H1 (cell line): ENCODE data around the gene SLC1A2. TPM values are rescaled to one million over a fixed set of nuclear protein-coding genes. Genes with fewer than 3 reads are reported as not detected.

Experiments used
- BCL11A ChIP-seq, 2 experiments: IDR thresholded peaks; one replicate each; pipeline ENCODE4 v1.6.1; 2011; ENCODE audit warnings: low read depth in 2 of 2, low read length in 2 of 2, mild to moderate bottlenecking in 2 of 2
- HDAC6 ChIP-seq: IDR thresholded peaks from one replicate; pipeline ENCODE4 v1.7.1; 2012; ENCODE audit warnings: low read depth, mild to moderate bottlenecking, inconsistent platforms, low read length, moderate library complexity
- RAD21 ChIP-seq, 2 experiments: IDR thresholded peaks in 1 of 2; conservative IDR thresholded peaks in 1 of 2; 2 replicates each; pipeline ENCODE4 v1.6.1; 2011; ENCODE audit warnings: low read depth in 2 of 2, low read length in 2 of 2, improper control_type of control experiment in 1 of 2, inconsistent platforms in 1 of 2, mild to moderate bottlenecking in 1 of 2, moderate library complexity in 1 of 2
- RBBP5 ChIP-seq: IDR thresholded peaks from 2 replicates; pipeline ENCODE4 v1.7.1; 2012; ENCODE audit warnings: low read depth, mild to moderate bottlenecking, inconsistent platforms, low read length, moderate library complexity, borderline replicate concordance
- SP1 ChIP-seq: IDR thresholded peaks from 2 replicates; pipeline ENCODE4 v1.6.1; 2011; ENCODE audit warnings: low read depth, low read length
- SP4 ChIP-seq: IDR thresholded peaks from 2 replicates; pipeline ENCODE4 v1.6.1; 2012; ENCODE audit warnings: low read length, inconsistent platforms
- TAF1 ChIP-seq: IDR thresholded peaks from 2 replicates; pipeline ENCODE4 v1.6.1; 2011; ENCODE audit warnings: mild to moderate bottlenecking, low read depth, low read length
- ZNF274 ChIP-seq: IDR thresholded peaks from 2 replicates; pipeline ENCODE4 v1.7.0; 2012; ENCODE audit warnings: low read length, borderline replicate concordance; ENCODE audit errors: extremely low read depth
- polyA plus RNA-seq, 7 experiments: library from polyadenylated mRNA; depleted of rRNA in 3 of 7; stranded (reverse) in 5 of 7; unstranded in 2 of 7; fragments of >200 nt in 5 of 7; fragments of 200-250 nt in 2 of 7; gene quantifications; 1 replicate in 5 of 7; 2 replicates in 1 of 7; 4 replicates in 1 of 7; pipeline versions ENCODE4 v1.2.1 to v1.2.3, GENCODE V29; 2011 to 2013; ENCODE audit warnings: missing spikeins in 2 of 7, mixed read lengths in 2 of 7
- total RNA-seq: library from RNA; stranded (reverse); fragmentation: NEBNext Ultra II Directional; extraction: Animal tissue kit (Norgen Biotek cat#: 25700); gene quantifications from 2 replicates; pipeline ENCODE4 v1.2.1, GENCODE V29; 2021
- TF ChIP-seq, protein P1 (sequence below): fragments of 300-600 bp; sonication (generic); IDR thresholded peaks from 2 replicates; pipeline ENCODE4 v1.7.1; 2012; ENCODE audit warnings: low read length, moderate library complexity, mild to moderate bottlenecking, inconsistent platforms; ENCODE audit not compliant: insufficient replicate concordance

Gene SLC1A2
- total and polyA plus RNA-seq, 2 of the 8 experiments (the other 6 are each of a cell fraction or from before 2014, with no cell fraction given) = 0.57 to 1.2 TPM

DNA sequence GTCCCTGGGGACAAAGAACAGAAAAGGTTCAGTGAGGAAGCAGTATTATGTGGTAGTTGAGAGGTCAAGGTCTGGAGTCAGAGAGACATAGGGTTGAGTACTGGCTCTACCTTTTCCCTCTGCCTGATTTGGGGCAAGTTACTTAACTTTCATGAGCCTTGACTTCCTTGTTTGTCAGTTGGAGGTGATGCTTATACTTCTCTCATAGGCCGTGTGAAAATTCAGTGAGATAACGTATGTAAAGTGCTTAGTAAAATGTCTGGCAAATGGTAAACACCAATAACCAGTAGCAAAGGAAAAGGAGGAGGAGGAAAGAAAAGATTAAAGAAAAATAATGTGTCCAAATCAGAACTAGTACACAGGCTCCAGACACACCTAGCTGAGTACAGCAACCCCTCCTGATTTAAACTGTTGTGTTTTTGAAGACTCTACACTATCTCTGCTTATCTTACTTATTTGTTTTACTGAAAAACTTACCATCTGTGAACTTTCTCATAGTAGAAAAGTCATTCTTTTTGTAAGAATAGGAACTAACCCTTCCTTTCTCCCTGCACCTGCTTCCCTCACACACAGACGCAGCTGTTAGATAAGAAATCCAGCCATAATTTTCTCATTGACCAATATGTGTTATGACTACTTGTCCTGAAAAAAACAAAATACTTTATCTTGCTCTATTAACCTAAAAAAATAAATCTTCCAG lies 153.5 kb downstream of the SLC1A2 start (continued):
- TF ChIP-seq, protein P1, sequence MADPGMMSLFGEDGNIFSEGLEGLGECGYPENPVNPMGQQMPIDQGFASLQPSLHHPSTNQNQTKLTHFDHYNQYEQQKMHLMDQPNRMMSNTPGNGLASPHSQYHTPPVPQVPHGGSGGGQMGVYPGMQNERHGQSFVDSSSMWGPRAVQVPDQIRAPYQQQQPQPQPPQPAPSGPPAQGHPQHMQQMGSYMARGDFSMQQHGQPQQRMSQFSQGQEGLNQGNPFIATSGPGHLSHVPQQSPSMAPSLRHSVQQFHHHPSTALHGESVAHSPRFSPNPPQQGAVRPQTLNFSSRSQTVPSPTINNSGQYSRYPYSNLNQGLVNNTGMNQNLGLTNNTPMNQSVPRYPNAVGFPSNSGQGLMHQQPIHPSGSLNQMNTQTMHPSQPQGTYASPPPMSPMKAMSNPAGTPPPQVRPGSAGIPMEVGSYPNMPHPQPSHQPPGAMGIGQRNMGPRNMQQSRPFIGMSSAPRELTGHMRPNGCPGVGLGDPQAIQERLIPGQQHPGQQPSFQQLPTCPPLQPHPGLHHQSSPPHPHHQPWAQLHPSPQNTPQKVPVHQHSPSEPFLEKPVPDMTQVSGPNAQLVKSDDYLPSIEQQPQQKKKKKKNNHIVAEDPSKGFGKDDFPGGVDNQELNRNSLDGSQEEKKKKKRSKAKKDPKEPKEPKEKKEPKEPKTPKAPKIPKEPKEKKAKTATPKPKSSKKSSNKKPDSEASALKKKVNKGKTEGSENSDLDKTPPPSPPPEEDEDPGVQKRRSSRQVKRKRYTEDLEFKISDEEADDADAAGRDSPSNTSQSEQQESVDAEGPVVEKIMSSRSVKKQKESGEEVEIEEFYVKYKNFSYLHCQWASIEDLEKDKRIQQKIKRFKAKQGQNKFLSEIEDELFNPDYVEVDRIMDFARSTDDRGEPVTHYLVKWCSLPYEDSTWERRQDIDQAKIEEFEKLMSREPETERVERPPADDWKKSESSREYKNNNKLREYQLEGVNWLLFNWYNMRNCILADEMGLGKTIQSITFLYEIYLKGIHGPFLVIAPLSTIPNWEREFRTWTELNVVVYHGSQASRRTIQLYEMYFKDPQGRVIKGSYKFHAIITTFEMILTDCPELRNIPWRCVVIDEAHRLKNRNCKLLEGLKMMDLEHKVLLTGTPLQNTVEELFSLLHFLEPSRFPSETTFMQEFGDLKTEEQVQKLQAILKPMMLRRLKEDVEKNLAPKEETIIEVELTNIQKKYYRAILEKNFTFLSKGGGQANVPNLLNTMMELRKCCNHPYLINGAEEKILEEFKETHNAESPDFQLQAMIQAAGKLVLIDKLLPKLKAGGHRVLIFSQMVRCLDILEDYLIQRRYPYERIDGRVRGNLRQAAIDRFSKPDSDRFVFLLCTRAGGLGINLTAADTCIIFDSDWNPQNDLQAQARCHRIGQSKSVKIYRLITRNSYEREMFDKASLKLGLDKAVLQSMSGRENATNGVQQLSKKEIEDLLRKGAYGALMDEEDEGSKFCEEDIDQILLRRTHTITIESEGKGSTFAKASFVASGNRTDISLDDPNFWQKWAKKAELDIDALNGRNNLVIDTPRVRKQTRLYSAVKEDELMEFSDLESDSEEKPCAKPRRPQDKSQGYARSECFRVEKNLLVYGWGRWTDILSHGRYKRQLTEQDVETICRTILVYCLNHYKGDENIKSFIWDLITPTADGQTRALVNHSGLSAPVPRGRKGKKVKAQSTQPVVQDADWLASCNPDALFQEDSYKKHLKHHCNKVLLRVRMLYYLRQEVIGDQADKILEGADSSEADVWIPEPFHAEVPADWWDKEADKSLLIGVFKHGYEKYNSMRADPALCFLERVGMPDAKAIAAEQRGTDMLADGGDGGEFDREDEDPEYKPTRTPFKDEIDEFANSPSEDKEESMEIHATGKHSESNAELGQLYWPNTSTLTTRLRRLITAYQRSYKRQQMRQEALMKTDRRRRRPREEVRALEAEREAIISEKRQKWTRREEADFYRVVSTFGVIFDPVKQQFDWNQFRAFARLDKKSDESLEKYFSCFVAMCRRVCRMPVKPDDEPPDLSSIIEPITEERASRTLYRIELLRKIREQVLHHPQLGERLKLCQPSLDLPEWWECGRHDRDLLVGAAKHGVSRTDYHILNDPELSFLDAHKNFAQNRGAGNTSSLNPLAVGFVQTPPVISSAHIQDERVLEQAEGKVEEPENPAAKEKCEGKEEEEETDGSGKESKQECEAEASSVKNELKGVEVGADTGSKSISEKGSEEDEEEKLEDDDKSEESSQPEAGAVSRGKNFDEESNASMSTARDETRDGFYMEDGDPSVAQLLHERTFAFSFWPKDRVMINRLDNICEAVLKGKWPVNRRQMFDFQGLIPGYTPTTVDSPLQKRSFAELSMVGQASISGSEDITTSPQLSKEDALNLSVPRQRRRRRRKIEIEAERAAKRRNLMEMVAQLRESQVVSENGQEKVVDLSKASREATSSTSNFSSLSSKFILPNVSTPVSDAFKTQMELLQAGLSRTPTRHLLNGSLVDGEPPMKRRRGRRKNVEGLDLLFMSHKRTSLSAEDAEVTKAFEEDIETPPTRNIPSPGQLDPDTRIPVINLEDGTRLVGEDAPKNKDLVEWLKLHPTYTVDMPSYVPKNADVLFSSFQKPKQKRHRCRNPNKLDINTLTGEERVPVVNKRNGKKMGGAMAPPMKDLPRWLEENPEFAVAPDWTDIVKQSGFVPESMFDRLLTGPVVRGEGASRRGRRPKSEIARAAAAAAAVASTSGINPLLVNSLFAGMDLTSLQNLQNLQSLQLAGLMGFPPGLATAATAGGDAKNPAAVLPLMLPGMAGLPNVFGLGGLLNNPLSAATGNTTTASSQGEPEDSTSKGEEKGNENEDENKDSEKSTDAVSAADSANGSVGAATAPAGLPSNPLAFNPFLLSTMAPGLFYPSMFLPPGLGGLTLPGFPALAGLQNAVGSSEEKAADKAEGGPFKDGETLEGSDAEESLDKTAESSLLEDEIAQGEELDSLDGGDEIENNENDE = no peak
- TF ChIP-seq SP1 (no peak), ZNF274 (no peak), RBBP5 (no peak), TAF1 (no peak), SP4 (no peak), BCL11A (IDR thresholded peaks at IDR 0.05; ENCODE audit: low read depth in 2 of 2, low read length in 2 of 2) (no peak), HDAC6 (no peak), RAD21 (IDR thresholded peaks at IDR 0.05 in 1 of 2, conservative IDR thresholded peaks at IDR 0.05 in 1 of 2; ENCODE audit: low read depth in 2 of 2, low read length in 2 of 2) (no peak)
- TF ChIP-seq, all 59 proteins: peak for 0
